Adipocyte (in vitro differentiated cells): ENCODE results near the gene CCDC185.
"Not testable (repeated sequence)": the region's sequence is repeated elsewhere in the genome, so short reads cannot be mapped to it uniquely, and the experiment has no call there.

Experiments
- DNase-seq: peaks from one replicate; pipeline ENCODE4 v3.0.0-alpha.2; 2015; ENCODE audit warnings: low read depth
- H3K27me3 ChIP-seq: replicated peaks from 2 replicates; pipeline ENCODE4 v1.7.0; 2013; ENCODE audit warnings: mild to moderate bottlenecking, low read length, moderate library complexity; ENCODE audit not compliant: control insufficient read depth, insufficient read depth
- H3K36me3 ChIP-seq: 2 replicates; pipeline ENCODE4 v1.7.0; 2013; ENCODE audit warnings: low read length, mild to moderate bottlenecking, moderate library complexity; ENCODE audit not compliant: control insufficient read depth, insufficient read depth, severe bottlenecking
- H3K4me1 ChIP-seq: 2 replicates; pipeline ENCODE4 v1.7.0; 2013; ENCODE audit warnings: mild to moderate bottlenecking, low read length, moderate library complexity; ENCODE audit not compliant: control insufficient read depth, insufficient read depth
- H3K4me3 ChIP-seq: 2 replicates; pipeline ENCODE4 v1.7.0; 2013; ENCODE audit warnings: mild to moderate bottlenecking, low read length, moderate library complexity
- H3K9ac ChIP-seq: 2 replicates; pipeline ENCODE4 v1.7.0; 2013; ENCODE audit warnings: mild to moderate bottlenecking, low read length, moderate library complexity
- H3K9me3 ChIP-seq: 2 replicates; pipeline ENCODE4 v1.7.0; 2013; ENCODE audit warnings: mild to moderate bottlenecking, low read length, moderate library complexity; ENCODE audit not compliant: control insufficient read depth

The CCDC185 gene

GRCh38 chr1:223399393-223399792, 6.2 kb downstream of the CCDC185 start:
- peaks cover 17% of the 10 kb centered on the region for H3K4me1 ChIP-seq
- not testable (repeated sequence) for H3K4me3 ChIP-seq, H3K9me3 ChIP-seq, H3K27me3 ChIP-seq, H3K36me3 ChIP-seq, H3K9ac ChIP-seq, DNase-seq

GRCh38 chr1:223401873-223402789, 8.9 kb downstream of the CCDC185 start:
- no peaks in the 10 kb centered on the region for H3K36me3 ChIP-seq
- H3K4me3 ChIP-seq = no peak overlapping the region
- peaks cover 17% of the 10 kb centered on the region for H3K4me1 ChIP-seq
- H3K9ac ChIP-seq = no peak overlapping the region
- peaks cover 5% of the 10 kb centered on the region for H3K9me3 ChIP-seq
- no peaks in the 10 kb centered on the region for H3K27me3 ChIP-seq
- peak; percentile 63 for DNase-seq

GRCh38 chr1:223402790-223403142, 9.6 kb downstream of the CCDC185 start:
- H3K4me1 ChIP-seq = peaks cover 17% of the 10 kb centered on the region
- no peak overlapping the region for H3K9ac ChIP-seq
- no peak overlapping the region for H3K4me3 ChIP-seq
- no peaks in the 10 kb centered on the region for H3K36me3 ChIP-seq
- no peaks in the 10 kb centered on the region for H3K27me3 ChIP-seq
- DNase-seq = no peak
- H3K9me3 ChIP-seq = peaks cover 5% of the 10 kb centered on the region

- no peaks in the 10 kb centered on the region for H3K36me3 ChIP-seq
- no peak overlapping the region for H3K9ac ChIP-seq
- no peak overlapping the region for H3K4me3 ChIP-seq
- no peak for DNase-seq
- H3K9me3 ChIP-seq = peaks cover 5% of the 10 kb centered on the region
- peaks cover 17% of the 10 kb centered on the region for H3K4me1 ChIP-seq
- H3K27me3 ChIP-seq = no peaks in the 10 kb centered on the region
Observed at GRCh38 chr1:223403184-223403815, 10.1 kb downstream of the CCDC185 start.

GRCh38 chr1:223405507-223405906, 12.3 kb downstream of the CCDC185 start:
- H3K27me3 ChIP-seq = no peaks in the 10 kb centered on the region
- no peak overlapping the region for H3K4me3 ChIP-seq
- H3K36me3 ChIP-seq = no peaks in the 10 kb centered on the region
- DNase-seq = no peak
- no peak overlapping the region for H3K9ac ChIP-seq
- H3K4me1 ChIP-seq = peaks cover 17% of the 10 kb centered on the region
- H3K9me3 ChIP-seq = peaks cover 5% of the 10 kb centered on the region

GRCh38 chr1:223410036-223410435, 16.8 kb downstream of the CCDC185 start:
- Histone ChIP-seq H3K9ac (no peak overlapping the region), H3K9me3 (peaks cover 5% of the 10 kb centered on the region)
- DNase-seq = no peak

GRCh38 chr1:223411309-223411708, 18.1 kb downstream of the CCDC185 start:
- H3K36me3 ChIP-seq = no peaks in the 10 kb centered on the region
- no peaks in the 10 kb centered on the region for H3K27me3 ChIP-seq
- peaks cover 13% of the 10 kb centered on the region for H3K4me1 ChIP-seq
- no peak overlapping the region for H3K4me3 ChIP-seq
- no peaks in the 10 kb centered on the region for H3K9me3 ChIP-seq
- H3K9ac ChIP-seq = no peak overlapping the region
- peak; percentile 68 for DNase-seq

More at GRCh38 chr1:223410036-223410435, 16.8 kb downstream of the CCDC185 start:
- Histone ChIP-seq H3K27me3 (no peaks in the 10 kb centered on the region), H3K36me3 (no peaks in the 10 kb centered on the region), H3K4me1 (peaks cover 13% of the 10 kb centered on the region), H3K4me3 (no peak overlapping the region)

- Histone ChIP-seq H3K4me1 (peaks cover 13% of the 10 kb centered on the region), H3K9me3 (no peaks in the 10 kb centered on the region), H3K9ac (no peak overlapping the region), H3K27me3 (no peaks in the 10 kb centered on the region), H3K4me3 (no peak overlapping the region), H3K36me3 (no peaks in the 10 kb centered on the region)
- no peak for DNase-seq
Observed at GRCh38 chr1:223411710-223412109, 18.5 kb downstream of the CCDC185 start.

GRCh38 chr1:223413216-223413615, 20.0 kb downstream of the CCDC185 start:
- DNase-seq = no peak
- Histone ChIP-seq H3K4me1 (peaks cover 13% of the 10 kb centered on the region), H3K9me3 (no peaks in the 10 kb centered on the region), H3K27me3 (no peaks in the 10 kb centered on the region), H3K9ac (no peak overlapping the region), H3K4me3 (no peak overlapping the region), H3K36me3 (no peaks in the 10 kb centered on the region)

- DNase-seq = no peak
- H3K9me3 ChIP-seq = no peaks in the 10 kb centered on the region
- no peak overlapping the region for H3K9ac ChIP-seq
- H3K4me3 ChIP-seq = no peak overlapping the region
- no peaks in the 10 kb centered on the region for H3K27me3 ChIP-seq
- no peaks in the 10 kb centered on the region for H3K36me3 ChIP-seq
- H3K4me1 ChIP-seq = peaks cover 3% of the 10 kb centered on the region
Observed at GRCh38 chr1:223417444-223417843, 24.2 kb downstream of the CCDC185 start.

- DNase-seq = no peak
Observed at GRCh38 chr1:223417903-223418663, 24.9 kb downstream of the CCDC185 start.

More at GRCh38 chr1:223417903-223418663, 24.9 kb downstream of the CCDC185 start:
- Histone ChIP-seq H3K4me1 (peaks cover under 1% of the 10 kb centered on the region), H3K9me3 (no peaks in the 10 kb centered on the region), H3K4me3 (no peak overlapping the region), H3K27me3 (no peaks in the 10 kb centered on the region), H3K36me3 (no peaks in the 10 kb centered on the region), H3K9ac (no peak overlapping the region)
